BJ (cell line): ENCODE data around the gene PRDM16. TPM values are rescaled to one million over a fixed set of nuclear protein-coding genes. Genes with fewer than 3 reads are reported as not detected.

Source experiments
- CTCF ChIA-PET: fragments of 350-600 bp; formaldehyde crosslinking; extraction: SDS; loops from one replicate; lab custom pipeline; 2021; ENCODE audit warnings: antibody characterized with exemption, inconsistent platforms; lab: Yijun Ruan, JAX
- POLR2A ChIA-PET: fragments of 300-600 bp; sonication (Branson Sonifier 250); formaldehyde crosslinking; extraction: SDS; loops from one replicate; lab custom pipeline; 2021; ENCODE audit warnings: antibody characterized with exemption; lab: Charles Lee
- DNase-seq: peaks from one replicate; pipeline ENCODE4 v3.0.0-alpha.2; 2011; ENCODE audit warnings: low read depth
- H3K27me3 ChIP-seq: 2 replicates; pipeline ENCODE4 v1.6.0; 2011; ENCODE audit warnings: low read length; ENCODE audit not compliant: control insufficient read depth, insufficient read depth
- H3K36me3 ChIP-seq: 2 replicates; pipeline ENCODE4 v1.5.1; 2011; ENCODE audit warnings: low read length; ENCODE audit not compliant: control insufficient read depth, insufficient read depth
- H3K4me3 ChIP-seq: 2 replicates; pipeline ENCODE4 v1.5.1; 2011; ENCODE audit warnings: low read depth, mild to moderate bottlenecking, control low read depth, low read length
- polyA plus RNA-seq: library from polyadenylated mRNA; depleted of rRNA; stranded (reverse); fragments of >200 nt; gene quantifications from 2 replicates; pipeline ENCODE4 v1.2.3, GENCODE V29; 2011
- TF ChIP-seq, protein P1 (sequence below): IDR thresholded peaks from 2 replicates; pipeline ENCODE4 v1.5.1; 2011; ENCODE audit warnings: low read depth, mild to moderate bottlenecking, control low read depth, inconsistent platforms, low read length, moderate library complexity; ENCODE audit not compliant: insufficient read depth

Gene PRDM16
- polyA plus RNA-seq, 1 experiment: 0.02 TPM

DNA sequence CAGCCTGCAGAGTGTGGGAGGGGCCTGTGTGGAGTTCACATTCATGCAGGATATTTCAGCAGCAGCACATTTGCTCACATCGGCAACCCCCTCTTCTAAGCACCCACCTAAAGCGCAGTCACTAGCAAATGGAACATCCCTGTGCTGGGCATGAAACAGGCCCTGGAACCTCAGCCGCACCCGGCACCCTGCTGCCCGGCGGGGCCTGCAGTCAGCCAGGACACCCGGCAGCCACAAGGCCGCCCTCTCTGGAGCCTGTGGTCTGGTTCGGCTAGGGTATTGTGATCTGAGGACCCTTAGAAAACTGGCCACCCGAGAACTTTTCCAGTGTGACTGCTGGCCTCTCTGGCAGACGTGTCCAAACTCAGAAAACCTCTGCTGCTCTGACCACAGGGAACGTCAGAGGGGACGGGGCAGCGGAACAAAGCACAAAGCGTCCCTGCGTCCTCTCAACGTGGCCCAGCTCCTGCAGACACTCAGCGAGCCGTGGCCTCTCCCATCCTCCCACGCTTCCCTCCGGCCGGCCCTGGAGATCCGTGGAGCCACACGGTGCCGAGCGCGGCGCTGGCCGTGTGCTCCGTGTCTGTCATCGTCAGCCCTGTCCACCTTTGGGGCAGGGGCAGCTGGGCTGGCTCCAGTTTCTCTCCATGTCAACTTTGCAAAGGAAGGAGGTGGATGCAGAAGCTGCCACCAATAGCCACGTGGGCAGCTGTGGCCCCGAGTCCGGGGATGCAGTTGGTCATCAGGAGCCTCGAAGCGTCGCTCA, 209.6 kb downstream of the PRDM16 start:
- no peaks in the 10 kb centered on the region for H3K36me3 ChIP-seq
- DNase-seq: no peak
- ChIA-PET CTCF (no interaction called here), POLR2A (no interaction called here)
- H3K4me3 ChIP-seq: no peak overlapping the region
- TF ChIP-seq, protein P1, sequence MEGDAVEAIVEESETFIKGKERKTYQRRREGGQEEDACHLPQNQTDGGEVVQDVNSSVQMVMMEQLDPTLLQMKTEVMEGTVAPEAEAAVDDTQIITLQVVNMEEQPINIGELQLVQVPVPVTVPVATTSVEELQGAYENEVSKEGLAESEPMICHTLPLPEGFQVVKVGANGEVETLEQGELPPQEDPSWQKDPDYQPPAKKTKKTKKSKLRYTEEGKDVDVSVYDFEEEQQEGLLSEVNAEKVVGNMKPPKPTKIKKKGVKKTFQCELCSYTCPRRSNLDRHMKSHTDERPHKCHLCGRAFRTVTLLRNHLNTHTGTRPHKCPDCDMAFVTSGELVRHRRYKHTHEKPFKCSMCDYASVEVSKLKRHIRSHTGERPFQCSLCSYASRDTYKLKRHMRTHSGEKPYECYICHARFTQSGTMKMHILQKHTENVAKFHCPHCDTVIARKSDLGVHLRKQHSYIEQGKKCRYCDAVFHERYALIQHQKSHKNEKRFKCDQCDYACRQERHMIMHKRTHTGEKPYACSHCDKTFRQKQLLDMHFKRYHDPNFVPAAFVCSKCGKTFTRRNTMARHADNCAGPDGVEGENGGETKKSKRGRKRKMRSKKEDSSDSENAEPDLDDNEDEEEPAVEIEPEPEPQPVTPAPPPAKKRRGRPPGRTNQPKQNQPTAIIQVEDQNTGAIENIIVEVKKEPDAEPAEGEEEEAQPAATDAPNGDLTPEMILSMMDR: no peak
- H3K27me3 ChIP-seq: no peaks in the 10 kb centered on the region

DNA sequence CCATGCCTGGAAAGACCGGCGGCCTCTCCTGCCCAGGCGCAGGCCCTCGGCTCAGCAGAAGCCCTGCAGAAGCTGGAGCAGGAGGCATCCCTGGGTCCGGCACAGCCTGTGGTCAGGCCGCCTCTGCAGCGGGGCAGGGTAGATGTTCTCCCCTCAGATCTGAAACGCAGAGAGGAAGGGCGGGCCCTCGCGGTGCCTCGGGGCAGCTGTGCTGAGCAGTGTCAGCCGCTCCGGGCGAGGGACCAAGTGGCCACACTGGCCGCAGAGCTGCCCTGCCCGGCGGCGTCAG, 210.1 kb downstream of the PRDM16 start:
- ChIA-PET POLR2A (no interaction called here), CTCF (no interaction called here)
- Histone ChIP-seq H3K36me3 (no peaks in the 10 kb centered on the region), H3K27me3 (0 out of 2 replicates have a peak, but pooled peaks cover under 1% of the 10 kb centered on the region), H3K4me3 (no peak overlapping the region)
- TF ChIP-seq, protein P1: no peak
- DNase-seq: no peak

DNA sequence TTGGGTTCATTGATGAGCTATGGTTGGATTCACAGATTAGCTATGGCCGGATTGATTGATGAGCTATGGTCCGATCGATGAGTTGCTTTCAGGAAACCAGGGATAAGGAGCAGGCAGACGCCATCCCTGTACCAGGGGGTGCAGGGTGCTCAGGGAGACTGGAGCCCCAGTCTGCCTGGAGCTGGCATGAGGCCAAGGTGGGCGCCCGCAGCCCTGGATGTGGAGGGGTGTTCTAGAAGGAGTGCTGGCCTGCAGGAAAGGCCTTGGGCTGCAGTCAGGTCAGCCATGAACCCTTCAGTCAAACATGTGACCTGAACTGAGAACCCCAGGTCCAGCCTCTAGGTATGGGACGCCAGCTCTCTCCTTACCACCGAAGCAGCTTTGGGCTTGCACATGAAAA, 212.7 kb downstream of the PRDM16 start:
- TF ChIP-seq, protein P1: no peak
- POLR2A ChIA-PET: no interaction called here
- DNase-seq: no peak
- peaks cover 6% of the 10 kb centered on the region; the same call in 1 of the 2 replicates for H3K27me3 ChIP-seq
- no peaks in the 10 kb centered on the region for H3K36me3 ChIP-seq
- no peak overlapping the region for H3K4me3 ChIP-seq
- CTCF ChIA-PET: interaction anchor here (1.0 to 1.3 kb wide), 2 partner anchors 17 to 32 kb away, joined by 3 to 5 read pairs; no protein-coding TSS in a partner anchor

DNA sequence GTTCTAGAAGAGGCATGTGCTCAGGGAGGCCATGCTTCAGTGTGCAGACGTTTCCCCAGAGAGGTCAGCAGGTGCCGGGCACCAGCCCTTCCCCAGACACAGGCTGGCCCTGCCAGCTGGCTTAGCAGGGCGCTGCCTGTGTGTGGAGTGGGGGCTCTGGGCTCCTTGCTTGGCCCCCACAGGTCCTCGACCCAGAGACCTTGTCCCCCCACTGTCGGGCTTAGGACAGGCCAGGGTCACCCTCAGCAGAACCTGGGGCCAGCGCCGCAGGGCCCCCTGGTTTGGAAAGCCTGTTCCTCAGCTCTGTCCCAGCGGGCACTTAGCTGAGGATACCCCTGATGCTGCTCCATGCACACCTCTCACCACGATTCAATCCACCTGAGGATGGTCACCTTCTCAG, 213.2 kb downstream of the PRDM16 start:
- CTCF ChIA-PET: interaction anchor here (1.0 to 1.3 kb wide), 2 partner anchors 30 to 31 kb away, joined by 3 to 5 read pairs; no protein-coding TSS in a partner anchor
- no peak for DNase-seq
- Histone ChIP-seq H3K36me3 (no peaks in the 10 kb centered on the region), H3K4me3 (no peak overlapping the region), H3K27me3 (peaks cover 6% of the 10 kb centered on the region; the same call in 1 of the 2 replicates)
- POLR2A ChIA-PET: no interaction called here
- TF ChIP-seq, protein P1: no peak

DNA sequence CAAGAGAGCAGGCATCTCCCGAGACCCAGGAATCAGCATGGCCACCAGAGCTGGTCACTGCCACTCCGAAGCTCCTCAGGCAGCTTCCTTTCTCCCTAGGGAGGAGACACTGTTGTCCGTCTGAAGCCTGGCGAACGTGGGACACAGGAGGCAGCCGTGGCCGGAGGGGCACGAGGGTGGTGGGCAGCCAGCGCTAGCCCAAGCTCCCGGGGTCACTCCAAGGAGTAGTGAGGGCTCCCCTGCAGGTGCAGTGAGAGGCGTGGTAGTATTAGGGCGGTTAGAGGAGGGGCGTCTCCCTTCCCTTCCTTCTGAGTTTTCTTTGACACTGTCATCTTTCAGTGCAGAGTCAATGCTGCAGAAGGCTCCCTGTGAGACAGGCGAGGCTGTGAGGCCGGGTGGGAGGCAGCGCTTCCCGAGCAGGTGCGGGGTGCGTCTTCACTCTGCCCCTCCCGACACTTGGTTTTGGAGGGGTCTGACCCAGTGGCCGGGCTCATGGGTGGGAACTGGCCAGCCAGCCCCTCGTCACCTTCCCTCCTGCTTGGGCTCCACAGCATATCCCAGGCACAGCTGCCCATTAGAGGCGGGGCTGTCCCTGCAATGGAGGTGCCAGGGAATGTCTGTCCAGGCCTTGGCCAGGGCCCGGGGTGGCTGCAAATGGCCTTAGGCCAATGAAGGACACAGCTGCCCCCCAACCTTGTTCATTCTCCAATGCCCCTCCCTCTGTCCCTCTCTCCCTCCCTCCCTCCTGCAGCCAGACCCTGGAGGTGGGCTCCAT, 213.8 kb downstream of the PRDM16 start:
- TF ChIP-seq, protein P1: no peak
- Histone ChIP-seq H3K27me3 (peaks cover 6% of the 10 kb centered on the region; the same call in 1 of the 2 replicates), H3K4me3 (no peak overlapping the region), H3K36me3 (no peaks in the 10 kb centered on the region)
- no peak for DNase-seq
- ChIA-PET CTCF (interaction anchor here (0.8 to 1.3 kb wide), 4 partner anchors 16 to 44 kb away, joined by 3 to 5 read pairs (median 3); no protein-coding TSS in a partner anchor), POLR2A (no interaction called here)
